GM18867 (cell line): ENCODE measurements around the gene STX10.
"Not testable (repeated sequence)": the region's sequence is repeated elsewhere in the genome, so short reads cannot be mapped to it uniquely, and the experiment has no call there.

Experiments
- ATAC-seq: cut with Tn5 transposase; IDR thresholded peaks from one replicate; pipeline ENCODE4 v1.9.1; 2021; ENCODE audit warnings: mild to moderate bottlenecking, moderate library complexity; ENCODE audit not compliant: unreplicated experiment

The STX10 gene, protein sequence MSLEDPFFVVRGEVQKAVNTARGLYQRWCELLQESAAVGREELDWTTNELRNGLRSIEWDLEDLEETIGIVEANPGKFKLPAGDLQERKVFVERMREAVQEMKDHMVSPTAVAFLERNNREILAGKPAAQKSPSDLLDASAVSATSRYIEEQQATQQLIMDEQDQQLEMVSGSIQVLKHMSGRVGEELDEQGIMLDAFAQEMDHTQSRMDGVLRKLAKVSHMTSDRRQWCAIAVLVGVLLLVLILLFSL

DNA sequence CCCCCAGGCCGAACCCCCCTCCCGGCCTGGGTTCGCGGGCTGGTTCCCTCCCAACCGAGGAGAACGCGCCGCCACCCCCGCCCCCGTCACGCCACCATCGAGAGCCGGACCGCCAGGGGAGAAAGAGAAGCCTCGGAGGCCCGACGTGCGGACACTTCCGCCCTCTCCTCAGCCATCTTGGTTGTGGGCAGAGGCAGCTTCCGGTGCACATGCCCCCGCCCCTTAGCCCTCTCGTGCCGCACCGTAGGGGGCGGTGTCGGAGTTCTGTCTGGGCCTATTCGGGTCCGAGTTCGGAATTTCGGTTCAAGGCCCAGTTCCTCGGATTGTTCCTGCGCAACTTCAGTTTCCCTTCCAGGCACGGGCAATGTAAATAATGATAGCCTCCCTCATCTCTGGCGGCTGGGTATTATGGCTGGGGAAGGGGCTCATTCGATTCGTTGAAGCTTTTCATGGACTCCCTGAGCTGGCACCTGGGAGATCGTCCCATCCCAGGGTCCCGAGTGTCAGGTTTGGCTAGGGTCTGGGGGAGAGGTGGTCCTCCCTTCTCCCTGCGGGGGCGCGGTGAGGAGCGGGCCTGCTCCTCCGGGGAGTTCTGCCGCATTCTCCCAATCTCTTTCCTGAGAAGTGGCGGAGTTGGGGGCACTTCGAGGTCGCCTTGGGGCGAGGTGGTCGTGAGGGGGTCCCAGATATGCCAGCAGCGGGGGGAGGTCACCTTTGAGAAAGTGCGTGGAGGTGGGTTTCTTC is at the start of gene STX10, which contains the start of gene IER2:
Gene STX10 (minus strand): TSS at position 189 of the 744 bp plus-strand sequence. CDS start 202 bp downstream, outside the sequence.
Gene IER2 (plus strand): TSS at position 225 of the 744 bp plus-strand sequence. CDS start 2,776 bp downstream, outside the sequence.
- peak; percentile 49 for ATAC-seq

DNA sequence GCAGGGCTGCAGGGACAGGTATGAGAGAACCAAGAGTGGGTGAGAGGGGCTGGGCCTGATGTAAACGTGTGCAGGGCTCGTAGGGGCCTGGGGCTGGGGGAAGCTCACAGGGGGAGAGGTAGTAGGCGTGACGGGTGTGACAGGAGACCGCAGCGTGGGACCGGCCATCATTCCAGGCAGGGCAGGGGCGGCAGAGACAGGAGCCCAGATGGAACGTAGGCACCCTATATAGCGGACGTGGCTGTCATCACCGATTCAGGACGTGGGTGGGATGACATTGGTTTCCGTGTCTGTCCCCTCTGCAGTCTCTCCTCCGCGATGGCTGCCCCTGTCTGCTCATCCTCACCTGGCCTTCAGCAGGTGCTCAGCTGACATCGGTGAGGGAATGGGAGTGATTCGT is 48.5 kb upstream of the STX10 start:
- no peak for ATAC-seq

DNA sequence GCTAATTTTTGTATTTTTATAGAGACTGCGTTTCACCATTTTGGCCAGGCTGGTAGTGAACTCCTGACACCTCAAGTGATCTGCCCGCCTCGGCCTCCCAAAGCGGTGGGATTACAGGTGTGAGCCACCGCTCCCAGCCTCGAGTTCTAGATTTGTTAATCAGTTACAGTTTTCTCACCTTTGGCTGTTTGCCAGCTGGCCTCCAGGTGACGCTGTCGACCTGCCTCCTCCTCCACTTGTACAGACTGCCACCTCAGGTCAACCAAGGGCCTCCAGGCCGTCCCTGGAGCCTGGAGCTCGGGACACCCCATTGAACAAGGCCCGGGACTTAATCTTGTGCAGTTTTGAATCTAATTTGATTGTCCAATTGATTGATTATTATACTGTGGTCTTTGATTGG is 45.5 kb upstream of the STX10 start:
- no peak for ATAC-seq

DNA sequence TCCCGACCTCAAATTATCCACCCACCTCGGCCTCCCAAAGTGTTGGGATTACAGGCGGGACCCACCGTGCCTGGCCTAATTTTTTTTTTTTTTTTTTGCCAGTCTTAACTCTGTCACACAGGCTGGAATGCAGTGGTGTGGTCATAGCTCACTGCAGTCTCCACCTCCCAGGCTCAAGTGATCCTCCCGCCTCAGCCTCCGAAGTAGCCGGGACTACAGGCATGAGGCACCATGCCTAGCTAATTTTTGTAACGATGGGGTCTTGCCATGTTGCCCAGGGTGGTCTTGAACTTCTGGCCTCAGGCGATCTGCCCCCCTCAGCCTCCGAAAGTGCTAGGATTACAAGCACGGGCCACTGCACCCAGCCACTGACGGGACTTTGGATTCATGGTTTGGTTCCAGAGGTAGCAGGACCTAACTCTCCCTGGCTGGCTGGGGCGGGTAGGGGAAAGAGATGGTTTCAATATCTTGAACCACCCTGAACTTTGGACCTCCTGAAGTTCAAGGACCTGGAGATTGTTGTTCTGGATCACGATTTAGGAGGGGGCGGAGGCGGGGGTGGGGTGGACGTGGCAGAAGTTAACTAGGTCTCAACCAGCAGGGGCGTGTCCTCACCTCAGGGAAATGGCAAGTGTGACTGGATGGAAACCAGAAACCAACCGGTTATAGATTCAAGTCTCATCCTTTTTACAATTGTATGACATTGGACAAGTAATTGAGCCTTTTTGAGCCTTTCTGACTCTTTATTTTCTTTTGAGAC is 40.8 kb upstream of the STX10 start:
- ATAC-seq = no peak

DNA sequence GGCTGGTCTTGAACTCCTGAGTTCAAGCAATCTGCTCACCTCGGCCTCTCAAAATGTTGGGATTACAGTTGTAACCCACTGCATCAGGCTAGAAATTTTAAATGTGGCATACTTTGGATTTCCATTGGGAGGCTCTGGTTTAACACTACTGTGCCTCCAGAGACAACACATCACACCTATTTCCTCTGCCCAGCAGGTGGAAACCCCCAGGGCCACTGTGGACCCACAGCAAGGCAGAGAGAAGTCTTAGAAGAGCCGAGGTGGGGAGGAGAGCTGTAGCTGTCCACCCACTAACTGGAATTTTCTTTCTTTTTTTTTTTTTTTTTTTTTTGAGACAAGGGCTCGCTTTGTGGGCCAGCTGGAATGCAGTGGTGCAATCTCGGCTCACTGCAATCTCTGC is 39.4 kb upstream of the STX10 start:
- no peak for ATAC-seq

DNA sequence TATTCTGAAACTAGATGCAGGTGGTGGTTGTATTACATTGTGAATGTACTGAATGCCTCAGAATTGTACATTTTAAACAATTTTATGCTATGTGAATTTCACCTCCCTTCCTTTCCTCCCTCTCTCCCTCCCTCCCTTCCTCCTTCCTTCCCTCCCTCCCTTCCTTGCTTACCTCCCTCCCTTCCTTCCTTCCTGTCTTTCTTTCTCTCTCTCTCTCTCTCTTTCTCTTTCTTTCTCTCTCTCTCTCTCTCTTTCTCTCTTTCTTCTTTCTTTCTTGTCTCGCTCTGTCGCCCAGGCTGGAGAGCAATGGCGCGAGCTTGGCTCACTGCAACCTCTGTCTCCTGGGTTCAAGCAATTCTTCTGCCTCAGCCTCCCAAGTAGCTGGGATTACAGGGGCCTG is 37.2 kb upstream of the STX10 start:
- no peak for ATAC-seq

DNA sequence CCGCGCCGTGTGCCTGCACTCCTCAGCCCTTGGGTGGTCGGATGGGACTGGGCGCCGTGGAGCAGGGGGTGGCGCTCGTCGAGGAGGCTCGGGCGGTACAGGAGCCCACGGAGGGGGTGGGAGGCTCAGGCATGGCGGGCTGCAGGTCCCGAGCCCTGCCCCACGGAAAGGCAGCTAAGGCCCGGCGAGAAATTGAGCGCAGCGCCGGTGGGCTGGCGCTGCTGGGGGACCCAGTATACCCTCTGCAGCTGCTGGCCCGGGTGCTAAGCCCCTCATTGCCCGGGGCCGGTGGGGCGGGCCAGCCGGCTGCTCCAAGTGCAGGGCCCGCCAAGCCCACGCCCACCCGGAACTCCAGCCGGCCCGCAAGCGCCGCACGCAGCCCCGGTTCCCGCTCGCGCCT is 36.5 kb upstream of the STX10 start:
- not testable (repeated sequence) for ATAC-seq

DNA sequence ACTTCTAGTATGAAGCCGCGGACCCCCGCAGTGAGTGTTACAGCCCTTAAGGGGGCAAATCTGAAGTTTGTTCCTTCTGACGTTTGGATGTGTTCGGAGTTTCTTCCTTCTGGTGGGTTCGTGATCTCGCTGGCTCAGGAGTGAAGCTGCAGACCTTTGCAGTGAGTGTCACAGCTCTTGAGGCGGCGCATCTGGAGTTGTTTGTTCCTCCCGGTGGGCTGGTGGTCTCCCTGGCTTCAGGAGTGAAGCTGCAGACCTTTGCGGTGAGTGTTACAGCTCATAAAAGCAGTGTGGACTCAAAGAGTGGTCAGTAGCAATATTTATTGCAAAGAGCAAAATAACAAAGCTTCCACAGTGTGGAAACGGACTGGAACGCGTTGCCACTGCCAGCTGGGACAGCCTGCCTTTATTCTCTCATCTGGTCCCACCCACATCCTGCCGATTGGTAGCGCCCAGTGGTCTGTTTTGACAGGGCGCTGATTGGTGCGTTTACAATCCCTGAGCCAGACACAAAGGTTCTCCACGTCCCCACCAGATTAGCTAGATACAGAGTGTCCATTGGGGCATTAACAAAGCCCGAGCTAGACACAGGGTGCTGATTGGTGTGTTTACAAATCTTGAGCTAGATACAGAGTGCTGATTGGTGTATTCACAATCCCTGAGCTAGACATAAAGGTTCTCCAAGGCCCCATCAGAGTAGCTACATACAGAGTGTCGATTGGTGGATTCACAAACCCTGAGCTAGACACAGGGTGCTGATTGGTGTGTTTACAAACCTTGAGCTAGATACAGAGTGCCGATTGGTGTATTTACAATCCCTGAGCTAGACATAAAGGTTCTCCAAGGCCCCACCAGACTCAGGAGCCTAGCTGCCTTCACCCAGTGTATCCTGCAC is 35.8 kb upstream of the STX10 start:
- ATAC-seq = not testable (repeated sequence)

DNA sequence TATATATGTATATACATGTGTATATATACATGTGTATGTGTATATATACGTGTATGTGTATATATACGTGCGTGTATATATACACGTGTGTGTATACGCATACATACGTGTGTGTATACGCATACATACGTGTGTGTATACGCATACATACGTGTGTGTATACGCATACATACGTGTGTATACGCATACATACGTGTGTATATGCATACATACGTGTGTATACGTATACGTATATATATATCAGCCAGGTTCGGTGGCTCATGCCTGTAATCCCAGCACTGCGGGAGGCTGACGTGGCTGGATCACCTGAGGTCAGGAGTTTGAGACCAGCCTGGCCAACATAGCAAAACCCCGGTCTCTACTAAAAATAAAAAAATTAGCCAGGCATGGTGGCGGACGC is 34.8 kb upstream of the STX10 start:
- ATAC-seq = not testable (repeated sequence)

DNA sequence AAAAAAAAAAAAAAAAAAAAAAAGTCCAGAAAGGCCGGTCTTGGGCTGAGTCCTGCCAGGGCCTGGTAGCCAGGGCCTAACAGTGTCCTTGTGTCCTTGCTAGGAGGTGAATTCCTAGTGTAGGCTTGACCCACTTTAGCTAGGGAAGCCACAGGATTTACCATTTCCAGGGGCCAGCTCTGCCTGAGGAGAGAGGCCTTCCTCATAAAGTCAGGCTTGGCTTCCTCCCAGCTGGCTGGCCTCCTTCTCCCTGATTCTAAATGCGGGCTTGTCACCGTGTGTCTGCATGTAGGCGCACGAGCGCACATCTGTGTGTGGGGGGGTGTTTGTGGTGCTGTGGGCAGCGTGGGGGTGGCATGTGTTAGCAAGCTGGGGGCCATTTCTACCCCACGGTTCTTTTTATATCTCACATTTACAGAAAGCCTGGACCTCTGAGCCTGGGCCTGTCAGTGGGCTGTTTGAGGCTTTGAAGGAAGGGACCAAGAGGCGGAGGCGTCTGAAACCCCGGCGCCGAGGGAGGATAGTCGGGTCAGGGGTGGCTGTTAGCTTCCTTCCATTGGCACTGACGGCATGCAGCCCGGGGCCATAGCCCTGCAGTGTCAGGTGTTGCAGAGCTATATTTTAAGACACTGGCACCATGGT is 31.7 kb upstream of the STX10 start:
- ATAC-seq = peak; percentile 54

DNA sequence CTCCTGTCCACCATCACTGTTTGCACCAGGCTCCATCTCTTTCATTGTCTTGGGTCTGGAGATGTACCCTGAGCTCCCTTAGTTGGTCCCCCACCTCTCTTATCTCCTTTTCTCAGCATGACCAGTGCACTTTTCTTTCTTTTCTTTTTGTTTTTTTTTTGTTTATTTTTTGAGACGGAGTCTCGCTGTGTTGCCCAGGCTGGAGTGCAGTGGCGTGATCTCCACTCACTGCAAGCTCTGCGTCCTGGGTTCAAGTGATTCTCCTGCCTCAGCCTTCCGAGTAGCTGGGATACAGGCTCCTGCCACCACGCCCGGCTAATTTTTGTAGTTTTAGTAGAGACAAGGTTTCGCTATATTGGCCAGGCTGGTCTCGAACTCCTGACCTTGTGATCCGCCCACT is 28.1 kb upstream of the STX10 start:
- not testable (repeated sequence) for ATAC-seq

DNA sequence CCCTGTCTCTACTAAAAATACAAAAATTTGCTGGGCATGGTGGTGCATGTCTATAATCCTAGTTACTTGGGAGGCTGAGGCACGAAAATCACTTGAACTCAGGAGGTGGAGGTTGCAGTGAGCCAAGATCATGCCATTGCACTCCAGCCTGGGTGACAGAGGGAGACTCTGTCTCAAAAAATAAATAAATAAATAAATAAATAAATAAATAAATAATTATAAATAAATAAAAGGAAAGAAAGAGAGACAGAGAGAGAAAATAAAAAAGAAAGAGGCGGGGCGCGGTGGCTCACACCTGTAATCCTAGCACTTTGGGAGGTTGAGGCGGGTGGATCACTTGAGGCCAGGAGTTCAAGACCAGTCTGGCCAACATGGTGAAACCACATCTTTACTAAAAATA is 27.4 kb upstream of the STX10 start:
- not testable (repeated sequence) for ATAC-seq

DNA sequence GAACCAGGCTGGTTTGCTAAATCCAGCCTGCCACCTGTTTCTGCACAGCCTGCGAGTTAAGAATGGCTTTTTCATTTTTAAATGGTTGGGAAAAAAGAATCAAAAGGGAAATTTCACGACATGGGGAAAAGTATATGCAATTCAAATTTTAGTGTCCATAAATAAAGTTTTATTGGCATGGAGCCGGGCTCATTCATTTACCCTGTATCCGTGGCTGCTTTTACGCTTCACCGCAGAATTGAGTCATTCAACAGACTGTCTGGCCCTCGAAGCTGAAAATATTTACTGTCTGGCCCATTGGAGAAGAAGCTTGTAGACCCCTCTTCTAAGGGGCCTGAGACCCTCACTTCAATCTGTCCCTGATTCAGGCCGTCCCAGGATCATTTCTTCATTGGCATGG is 26.2 kb upstream of the STX10 start:
- ATAC-seq = no peak

DNA sequence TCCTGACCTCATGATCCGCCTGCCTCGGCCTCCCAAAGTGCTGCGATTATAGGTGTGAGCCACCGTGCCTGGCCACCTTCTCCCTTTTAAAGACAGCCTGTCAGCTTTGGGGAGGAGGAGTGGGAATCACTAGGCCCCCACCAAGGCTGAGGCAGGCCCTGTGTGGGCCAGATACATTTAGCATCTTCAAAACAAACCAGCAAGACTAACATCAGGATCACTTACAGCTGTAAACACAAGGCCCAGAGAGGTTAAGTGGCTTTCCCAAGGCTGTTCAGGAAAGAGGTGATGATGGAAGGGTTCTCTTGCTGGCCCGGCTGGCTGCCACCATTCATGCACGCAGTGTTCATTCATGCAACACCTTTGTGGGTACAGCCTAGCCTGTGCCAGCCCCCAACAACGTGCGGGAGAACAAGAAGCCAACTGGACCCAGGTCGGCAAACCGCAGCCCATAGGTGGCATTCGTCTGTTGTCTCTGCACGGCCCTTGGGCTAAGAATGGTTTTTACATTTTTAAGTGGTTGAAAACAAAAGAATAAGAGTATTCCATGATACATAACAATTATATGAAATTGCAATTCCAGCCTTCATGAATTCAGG is 23.1 kb upstream of the STX10 start:
- ATAC-seq = no peak

DNA sequence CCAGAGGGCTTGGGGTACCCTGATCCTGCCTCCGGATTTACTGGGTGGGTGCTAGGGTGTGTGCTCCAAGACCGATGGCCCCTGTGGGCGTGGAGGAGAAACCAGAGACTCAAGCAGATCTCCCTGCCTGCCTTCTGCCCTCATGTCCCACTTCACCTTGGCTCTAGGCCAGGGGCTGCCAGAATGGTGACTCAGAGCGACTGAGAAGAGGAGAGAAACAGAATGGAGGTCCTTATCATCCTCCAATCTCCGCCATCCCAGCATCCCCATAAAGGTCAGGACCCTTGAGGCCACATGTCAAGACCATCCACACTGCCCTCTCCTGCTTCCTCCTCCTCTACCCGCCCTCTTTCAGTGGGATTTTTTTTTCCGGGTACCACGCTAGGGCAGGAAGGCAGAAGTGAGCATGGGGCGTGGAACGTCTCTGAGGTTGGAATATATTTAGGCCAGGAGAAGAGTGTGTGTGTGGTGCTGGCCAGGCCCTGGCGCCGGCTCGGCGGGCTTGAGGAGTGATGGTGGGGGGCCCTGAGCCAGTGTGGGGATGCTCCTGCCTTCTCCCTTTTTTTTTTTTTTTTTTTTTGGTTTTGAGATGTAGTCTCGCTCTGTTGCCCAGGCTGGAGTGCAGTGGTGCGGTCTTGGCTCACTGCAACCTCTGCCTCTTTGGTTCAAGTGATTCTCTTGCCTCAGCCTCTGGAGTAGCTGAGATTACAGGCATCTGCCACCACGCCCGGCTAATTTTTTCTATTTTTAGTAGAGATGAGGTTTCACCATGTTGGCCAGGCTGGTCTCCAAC is 22.4 kb upstream of the STX10 start:
- ATAC-seq = no peak

DNA sequence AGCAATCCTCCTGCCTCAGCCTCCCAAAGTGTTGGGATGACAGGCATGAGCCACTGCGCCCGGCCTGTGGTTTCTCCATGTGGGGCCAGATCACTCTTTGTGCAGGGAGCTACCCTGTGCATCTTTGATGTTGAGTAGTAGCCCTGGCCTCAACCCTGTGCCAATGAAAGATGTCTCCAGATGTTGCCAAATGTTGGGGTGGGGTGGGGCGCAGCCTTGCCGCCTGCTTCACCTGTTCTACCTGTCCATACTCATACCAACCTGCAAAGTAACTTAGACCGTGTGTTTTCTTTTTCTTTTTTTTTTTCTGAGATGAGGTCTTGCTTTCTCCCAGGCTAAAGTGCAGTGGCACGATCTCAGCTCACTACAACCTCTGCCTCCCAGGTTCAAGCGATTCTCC is 21.0 kb upstream of the STX10 start:
- no peak for ATAC-seq

DNA sequence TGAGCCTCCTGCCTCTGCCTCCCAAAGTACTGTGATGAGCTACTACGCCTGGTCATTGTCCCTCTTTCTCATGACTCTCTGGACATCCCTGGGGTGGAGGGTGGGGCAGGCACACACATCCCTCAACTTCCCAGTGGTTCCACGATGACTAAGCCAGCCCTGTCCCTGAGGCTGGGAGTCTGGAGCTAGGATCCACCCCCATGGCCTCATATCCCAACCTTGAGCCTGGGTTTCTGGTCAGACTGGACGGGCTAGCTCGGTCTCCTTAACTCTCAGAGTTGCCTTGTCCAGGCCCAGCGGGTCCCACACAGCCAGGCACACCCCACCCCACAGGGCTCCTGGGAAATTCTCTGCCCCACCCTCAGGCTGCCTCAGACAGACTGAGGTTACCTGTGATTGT is 19.6 kb upstream of the STX10 start:
- no peak for ATAC-seq

DNA sequence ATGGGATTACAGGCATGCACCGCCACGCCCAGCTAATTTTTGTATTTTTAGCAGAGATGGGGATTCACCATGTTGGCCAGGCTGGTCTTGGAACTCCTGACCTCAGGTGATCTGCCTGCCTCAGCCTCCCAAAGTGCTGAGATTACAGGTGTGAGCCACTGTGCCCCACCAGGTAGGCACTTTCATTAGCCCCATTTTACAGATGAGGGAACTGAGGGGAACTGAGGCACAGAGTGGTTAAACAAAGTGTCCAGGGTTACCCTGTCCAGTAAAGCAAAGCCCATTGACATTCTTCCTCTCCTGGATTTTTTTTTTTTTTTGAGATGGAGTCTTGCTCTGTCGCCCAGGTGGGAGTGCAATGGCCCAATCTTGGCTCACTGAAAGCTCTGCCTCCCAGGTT is 16.0 kb upstream of the STX10 start:
- ATAC-seq = not testable (repeated sequence)
